Amygdala (tissue), 56 donors: Measurements from ENCODE around the gene NR1H4.
"Not testable (repeated sequence)": the region's sequence is repeated elsewhere in the genome, so short reads cannot be mapped to it uniquely, and the experiment has no call there.

Source experiments
- DNase-seq, 56 donors: peaks; one replicate each; lab custom pipeline; 2025; lab: John Stamatoyannopoulos, UW

NR1H4 gene

DNA sequence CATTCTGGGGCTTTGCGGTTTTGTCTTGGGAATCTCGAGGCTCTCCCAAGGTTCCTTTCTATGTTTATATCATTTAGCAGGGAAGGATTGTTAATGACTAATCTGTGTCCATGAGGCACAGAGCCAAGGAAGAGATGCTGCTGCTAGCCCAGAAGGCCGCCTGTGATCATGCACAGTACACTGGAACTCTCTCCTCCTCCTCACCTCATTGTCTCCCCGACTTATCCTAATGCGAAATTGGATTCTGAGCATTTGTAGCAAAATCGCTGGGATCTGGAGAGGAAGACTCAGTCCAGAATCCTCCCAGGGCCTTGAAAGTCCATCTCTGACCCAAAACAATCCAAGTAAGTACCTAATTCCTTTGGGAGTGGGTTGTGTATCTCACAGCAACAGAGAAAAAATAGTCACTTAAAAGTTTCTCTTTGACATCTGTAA is at the start of gene NR1H4:
TSS of gene NR1H4 (plus strand) at position 151 of the 435 bp plus-strand sequence. CDS start 19,458 bp downstream, outside the sequence.
- peak in 2 of 56 donors; percentile 2 to 3 for DNase-seq

DNA sequence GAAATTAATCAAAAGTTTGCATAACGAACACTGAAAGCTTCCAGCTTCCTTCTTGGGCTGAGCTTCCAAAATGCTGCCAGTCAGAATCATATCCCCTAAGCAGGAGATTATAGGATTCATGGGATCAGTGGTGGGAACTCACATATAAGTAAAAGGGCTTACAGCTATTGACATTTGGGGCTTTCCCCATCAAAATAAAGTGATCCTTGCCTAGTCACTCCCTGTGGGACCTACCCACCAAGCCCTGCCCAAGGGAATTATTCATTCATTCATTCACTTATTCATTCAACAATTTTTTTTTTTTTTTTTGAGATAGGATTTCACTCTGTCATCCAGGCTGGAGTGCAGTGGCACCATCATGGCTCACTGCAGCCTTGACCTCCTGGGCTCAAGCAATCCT is 47.5 kb upstream of the NR1H4 start:
- no peak for DNase-seq

DNA sequence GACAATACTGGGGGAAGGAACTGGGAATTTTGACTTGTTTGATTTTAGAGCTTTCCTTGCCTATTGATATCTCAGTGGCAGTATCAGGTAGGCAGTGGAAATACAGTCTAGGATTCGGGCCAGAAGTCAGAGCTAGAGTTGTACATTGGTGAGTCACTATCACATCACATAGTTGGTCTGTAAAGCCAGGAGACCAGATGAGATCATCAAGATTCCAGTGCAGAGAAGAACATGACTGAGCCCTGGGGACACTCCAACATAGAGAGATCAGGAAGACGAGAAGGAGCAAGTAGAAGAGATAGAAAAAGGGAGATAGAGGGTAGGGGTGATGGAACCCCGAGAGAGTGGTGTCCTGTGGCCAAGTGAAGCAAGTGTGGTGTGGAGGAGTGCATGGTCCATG is 46.6 kb upstream of the NR1H4 start:
- DNase-seq = no peak

DNA sequence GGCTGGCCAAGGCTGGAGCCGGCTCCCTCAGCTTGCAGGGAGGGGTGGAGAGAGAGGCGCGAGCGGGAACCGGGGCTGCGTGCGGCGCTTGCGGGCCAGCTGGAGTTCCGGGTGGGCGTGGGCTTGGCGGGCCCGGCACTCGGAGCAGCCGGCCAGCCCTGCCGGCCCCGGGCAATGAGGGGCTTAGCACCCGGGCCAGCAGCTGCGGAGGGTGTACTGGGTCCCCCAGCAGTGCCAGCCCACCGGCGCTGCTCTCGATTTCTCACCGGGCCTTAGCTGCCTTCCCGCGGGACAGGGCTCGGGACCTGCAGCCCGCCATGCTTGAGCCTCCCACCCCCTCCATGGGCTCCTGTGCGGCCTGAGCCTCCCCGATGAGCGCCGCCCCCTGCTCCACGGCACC is 43.4 kb upstream of the NR1H4 start:
- not testable (repeated sequence) for DNase-seq

DNA sequence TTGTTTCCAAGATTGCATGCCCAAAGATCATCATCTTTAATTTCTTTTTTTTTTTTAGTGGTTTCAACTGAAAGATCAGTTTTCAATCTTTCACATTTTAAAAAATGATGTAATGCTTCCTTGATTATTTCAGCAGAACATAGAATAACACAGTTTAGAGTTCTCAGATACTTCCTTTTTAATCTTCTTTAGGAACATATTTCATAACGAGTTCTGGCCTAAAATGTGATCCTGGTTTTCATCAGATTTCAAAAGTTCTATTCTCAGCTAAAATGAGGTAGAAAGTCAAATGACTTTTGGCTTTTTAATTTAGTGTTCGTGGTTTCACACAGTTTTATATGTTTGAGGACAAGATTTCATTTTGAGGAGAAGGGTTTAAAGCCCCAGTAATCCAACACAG is 40.0 kb upstream of the NR1H4 start:
- DNase-seq = no peak

DNA sequence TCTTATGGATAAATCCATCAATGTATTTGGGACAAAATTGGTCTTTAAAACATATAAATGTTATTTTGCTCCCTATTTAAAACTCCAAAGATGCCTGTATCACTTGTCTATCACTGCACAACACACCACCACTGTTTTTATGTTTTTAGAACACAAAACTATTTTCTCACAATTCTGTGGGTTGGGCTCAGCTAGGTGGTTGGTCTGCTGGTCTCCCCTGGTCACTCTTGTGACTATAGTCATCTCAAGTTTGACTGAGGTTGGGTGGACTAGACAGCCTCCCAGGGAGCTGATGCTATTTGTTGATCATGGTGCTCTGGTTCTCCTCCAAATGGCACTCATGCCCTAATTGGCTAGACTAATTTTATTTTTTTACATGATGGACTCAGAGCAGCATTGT is 39.5 kb upstream of the NR1H4 start:
- no peak for DNase-seq

DNA sequence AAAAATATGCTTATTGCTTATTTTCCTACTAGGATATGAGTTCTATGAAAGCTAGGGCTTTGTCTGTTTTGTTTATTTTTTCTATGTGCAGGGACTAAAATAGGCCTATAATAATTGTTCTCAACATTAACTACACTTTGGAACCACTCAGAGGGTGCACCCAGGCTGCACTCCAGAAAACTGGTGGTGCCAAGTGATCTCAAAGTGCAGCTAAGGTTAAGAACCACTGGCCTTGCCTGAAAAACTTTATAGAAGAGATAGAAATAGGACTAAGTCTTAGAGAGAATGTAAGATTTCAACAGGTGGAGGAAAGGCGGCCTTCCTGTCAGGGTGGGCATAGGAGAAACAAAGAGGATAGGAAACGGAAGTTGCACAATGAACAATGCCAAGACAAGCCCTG is 37.7 kb upstream of the NR1H4 start:
- DNase-seq = no peak

DNA sequence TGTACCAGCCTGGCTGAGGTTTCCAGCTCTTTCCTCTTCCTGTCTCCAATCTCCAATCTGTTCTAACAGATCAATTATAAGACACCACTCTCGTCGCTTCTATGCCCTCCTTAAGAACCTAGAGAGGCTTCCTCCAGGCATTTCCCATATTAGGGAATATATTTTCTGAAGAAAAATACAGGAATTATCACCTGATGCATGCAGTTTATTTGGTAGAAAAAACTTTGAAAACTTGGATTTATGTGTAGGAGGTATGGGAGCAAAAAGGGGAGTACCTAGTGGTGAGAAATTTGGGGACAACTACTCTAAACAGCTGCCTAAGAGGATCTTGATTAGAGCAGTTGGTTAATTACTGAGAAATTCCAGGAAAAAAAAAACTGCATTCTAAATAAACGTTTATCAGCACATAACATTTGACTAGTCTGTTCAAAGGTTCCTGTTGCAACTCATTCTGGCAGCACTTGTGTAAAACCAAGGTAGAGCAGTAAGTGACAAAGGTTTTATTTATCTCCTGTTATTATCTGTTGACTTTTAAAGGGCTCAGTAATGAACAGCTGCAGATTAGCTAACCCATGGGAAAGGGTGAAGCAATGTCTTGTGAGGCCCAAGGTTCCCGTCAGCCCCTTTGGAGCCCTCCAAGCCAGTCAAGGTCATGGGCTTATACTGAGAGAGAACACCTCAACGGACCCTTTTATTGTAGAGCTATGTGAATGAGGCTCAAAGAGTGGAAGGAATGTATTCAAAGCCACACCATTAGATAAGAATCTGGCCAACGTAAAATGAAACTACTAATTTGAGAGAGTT is 36.4 kb upstream of the NR1H4 start:
- no peak for DNase-seq

DNA sequence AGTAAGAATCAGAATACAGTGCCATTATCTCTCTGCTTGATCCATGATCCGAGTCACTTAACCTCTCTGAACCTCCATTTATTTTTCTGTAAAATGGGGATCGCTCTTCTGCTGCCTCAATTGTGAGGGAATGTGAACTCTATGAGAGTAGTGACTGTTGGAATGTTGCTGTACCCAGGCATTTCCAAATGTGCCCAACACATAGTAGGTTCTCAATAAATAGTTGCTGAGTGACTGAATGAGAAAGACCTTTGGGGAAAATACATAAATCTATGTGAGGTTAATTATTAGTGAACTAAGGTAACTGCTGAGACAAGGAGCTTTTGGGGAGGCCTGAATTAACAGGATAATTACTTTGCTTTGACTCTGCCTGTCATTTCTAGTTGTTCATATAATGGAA is 33.9 kb upstream of the NR1H4 start:
- DNase-seq = no peak

DNA sequence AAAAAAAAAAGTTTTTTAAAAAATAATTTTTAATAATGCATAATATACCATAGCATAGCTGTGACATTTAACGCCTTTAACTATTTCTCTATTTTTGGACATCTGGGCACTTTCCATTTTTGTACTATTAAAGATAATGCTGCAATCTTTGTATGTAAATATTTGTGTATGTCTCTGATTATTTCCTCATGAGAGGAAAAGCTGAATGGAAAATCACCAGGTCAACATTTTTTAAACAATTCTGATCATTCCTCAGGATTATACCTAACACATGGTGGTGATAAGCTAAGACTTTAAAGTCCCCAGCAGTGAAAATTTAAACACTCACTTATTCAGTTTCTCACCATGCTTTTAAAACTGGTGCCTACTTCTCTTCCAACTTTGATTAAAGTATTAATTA is 31.3 kb upstream of the NR1H4 start:
- DNase-seq = no peak

DNA sequence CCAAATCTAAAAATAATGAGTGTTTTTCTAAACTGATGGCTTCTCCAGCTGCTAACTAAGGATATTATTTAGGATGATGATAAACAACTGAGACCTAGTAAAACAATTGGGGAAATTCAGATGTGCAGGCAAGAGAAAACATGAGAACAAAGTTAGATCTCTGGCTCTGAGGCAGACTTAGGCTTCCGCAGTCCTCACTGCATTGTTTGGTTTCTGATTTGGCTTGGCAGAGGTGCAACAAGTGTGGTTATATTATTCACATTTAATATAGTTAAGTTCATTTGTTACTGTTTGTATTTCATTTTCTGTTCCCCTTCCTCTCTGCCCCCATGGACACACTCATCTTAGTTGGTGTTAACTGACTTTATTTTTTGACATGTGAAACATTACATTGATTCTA is 30.2 kb upstream of the NR1H4 start:
- DNase-seq = no peak

DNA sequence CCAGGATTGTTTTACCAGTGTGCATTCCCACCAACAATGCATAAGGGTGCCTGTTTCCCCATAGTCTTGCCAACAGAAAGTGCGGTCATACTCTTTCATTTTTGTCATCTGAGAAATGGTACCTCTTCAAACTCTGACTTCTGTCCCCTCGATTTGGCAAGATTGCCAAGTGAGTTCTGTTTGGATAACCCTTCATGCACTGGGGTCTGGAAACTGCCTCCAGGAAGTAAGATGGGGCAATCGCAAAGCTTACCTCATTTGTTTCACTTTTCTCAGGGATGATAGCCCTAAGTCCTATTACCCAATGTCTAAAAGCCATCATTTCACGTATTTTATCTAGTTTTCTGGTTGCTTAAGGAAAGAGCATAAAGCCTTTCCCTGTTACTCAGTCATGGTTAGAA is 28.6 kb upstream of the NR1H4 start:
- no peak for DNase-seq

DNA sequence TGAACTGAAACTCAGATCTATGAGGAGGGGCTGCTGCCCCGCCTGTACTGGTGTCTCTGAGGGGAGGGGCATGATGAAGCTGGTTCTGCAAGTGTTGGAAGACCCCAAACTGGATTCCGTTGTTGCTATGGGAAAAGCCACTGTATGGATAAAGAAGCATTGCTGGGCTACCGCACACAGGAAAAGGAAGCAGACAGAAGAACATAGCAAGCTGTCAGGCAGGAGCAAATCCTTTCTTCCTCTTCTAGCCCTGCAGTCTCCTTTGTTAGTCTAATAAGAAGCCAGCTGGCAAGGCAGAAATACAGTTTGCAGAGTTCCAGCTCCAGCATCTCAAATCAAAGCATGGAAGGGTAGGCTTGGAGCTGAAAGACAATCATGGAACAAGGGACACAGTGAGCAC is 26.3 kb upstream of the NR1H4 start:
- no peak for DNase-seq

DNA sequence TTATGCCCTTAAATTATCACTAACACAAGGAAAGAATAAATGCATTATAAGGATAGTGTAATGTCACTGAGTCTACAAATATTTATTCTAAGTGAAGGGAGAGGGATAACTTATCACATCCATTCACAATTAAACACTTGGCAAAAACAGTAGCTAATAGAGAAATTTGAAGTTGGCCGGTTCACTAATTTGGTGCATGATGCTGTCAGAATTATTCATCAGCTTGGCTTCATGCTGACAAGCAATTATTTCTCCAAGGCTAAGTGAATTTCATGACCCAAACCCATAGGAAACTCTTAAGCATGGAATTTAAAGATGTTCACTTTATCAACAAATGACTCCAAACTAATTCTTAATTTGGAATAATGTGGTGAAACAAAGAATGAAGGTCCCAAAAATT is 25.0 kb upstream of the NR1H4 start:
- no peak for DNase-seq

DNA sequence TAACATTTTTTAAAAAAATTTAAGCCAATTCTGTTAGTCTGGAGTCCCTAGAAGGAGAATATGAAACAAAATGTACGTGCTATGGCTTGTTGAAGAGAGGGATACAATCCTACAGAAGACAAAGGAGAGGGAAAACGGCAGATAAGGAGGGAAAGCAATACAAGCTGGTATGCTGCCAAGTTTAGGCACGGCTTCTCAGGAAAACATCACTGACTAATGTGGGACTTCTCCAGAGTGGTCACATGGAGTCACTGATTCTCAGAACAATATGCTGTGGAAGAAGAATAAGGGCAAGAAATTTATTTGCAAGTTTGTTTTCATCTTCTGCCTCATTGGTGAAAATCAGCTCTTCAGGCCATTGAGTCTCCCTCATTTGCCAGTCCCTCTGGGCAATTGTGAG is 22.9 kb upstream of the NR1H4 start:
- no peak for DNase-seq

DNA sequence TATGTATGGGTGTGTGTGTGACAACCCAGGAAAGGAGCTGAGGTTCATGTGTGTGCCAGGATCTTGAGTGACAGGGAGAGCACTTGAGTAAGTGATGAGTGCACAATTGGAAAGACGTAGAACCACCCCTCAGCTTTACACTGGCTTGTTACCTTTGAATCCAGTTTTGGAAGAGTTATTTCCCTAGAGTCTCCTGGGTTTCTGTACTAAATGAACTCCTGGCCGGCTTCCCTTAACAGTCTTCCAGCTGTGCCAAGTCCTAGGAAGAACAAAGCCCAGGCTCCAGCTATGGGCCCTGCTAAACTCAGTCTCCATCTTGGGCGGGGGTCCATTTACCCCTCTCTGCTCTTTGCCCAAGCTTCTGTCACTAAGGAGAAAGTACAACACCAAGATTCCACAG is 19.7 kb upstream of the NR1H4 start:
- peak in 1 of 56 donors; percentile 2 for DNase-seq

DNA sequence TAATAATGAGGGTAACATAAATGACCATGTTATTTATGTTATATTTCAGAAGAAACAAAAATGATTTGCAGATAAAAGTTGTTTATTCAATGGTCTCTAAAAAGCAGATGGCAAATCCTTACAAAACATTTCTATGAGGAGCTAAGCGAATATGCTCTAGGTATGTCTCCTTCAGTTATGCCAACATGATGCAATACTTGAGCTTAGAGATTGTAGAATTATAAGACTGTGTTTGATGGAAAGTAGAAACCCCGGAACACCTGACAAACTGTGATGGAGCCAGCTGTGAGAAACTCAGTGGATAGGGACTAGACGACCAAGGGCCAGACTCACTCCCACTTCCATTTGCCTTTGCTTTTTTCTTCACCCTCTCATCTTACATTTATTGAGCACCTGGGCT is 17.8 kb upstream of the NR1H4 start:
- no peak for DNase-seq

DNA sequence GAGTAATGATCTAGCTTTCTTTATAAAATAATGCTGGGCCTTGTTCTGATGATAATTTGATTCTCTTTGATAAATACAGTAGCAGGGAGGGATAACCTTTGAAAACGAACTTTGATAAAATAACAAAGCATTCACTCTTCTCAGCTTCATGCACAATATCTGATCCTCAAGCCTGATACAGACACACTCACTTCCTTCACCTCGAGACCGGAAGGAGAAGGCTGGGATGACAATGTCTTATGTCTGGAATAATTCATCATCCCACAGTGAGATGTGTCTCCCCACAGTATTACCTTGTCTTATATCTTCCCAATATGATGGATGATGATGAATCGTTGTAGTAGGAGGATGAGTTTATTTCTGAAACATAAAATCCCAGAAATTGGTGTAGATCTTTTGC is 15.5 kb upstream of the NR1H4 start:
- DNase-seq = no peak

DNA sequence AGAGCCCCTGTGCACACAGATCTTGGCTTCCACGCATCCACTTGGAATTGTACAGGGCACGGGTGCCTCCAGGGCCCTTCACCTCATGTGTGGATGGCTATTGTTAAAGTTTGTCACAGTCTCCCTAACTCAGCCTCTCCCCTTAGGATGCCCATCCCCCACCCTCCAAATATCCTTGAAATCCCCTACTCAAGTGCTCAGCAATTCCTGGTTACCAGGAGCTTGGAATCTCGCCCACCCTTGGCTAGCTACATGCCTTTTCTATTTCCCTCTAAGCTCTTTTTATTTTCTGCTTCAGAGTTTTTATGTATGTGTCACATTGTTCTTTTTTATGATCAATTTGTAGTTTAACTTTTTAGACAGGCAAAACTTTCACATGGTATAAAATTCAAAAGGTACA is 13.0 kb upstream of the NR1H4 start:
- DNase-seq = no peak

DNA sequence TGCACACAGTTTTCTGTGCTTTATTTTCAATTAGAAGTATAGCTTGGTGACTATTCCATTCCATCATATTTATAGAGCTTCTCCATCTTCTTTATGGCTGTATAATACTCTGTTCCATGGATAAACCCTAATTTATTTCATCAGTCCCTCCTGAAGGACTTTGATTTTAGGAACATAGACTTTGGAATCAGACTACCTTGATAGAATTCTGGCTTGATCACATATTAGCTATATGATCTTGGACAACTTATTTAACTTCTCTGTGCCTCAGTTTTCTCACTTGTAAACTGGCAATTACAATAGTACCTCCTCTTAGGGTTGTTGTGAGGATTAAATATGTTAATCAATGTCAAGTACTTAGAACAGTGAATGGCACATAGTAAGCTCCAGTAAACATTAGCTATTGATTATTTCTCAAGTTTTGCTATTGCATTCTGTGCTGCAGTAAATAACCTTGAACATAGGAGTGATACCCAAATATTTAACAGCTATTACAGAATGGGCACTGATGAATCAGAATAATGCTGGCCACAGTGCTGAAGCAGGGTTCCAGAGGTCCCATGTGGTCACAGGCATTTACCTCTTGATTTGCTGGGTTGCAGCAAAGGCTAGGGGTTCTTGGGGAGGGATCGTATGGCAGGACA is 12.2 kb upstream of the NR1H4 start:
- DNase-seq = no peak

DNA sequence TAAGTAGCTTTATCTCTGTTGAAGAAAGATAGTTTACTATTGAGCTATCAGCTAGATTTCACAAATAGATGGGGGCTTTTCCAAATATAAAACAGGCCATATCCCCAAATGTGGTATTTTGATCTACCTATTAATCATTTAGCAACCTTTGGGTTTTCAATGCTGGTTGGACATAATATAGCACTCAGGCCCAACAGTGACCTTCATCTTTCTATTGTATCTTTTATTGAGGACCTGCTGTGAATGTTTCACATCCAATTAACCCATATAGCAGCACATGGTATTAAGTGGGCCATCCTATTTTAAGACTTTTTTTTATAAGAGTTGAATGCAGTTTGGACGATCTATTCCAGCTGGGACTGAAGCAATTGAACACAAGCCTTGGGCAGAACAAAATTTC is 10.0 kb upstream of the NR1H4 start:
- DNase-seq = no peak

DNA sequence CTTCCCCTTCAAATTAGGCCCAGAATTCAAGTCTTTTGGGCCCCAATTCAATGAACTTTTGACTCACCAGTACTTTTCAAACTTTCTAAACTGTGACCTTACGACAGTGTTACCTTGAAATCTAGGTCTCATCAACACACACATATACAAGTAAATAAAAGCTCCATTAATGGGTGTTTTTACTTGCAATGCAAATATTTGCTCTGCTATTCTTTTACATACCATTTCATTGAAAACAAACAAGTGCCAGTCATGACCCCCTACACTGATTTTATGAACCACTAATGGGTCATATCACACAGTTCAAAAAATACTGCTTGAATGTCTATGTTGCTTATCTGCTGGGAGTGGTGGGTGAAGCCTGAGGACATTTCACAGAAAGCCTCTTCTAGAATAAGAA is 9.1 kb upstream of the NR1H4 start:
- DNase-seq = no peak
